Mesendoderm (in vitro differentiated cells): ENCODE measurements around the gene EXD3.
"Not testable (repeated sequence)": the region's sequence is repeated elsewhere in the genome, so short reads cannot be mapped to it uniquely, and the experiment has no call there.

Experiments
- DNase-seq: peaks from one replicate; pipeline ENCODE4 v3.0.0; 2013
- H2AK5ac ChIP-seq: 2 replicates; pipeline ENCODE4 v1.6.1; 2013; ENCODE audit warnings: low read length, inconsistent platforms
- H2BK120ac ChIP-seq: 2 replicates; pipeline ENCODE4 v1.6.1; 2013; ENCODE audit warnings: low read depth, mild to moderate bottlenecking, low read length, moderate library complexity, mixed read lengths
- H2BK15ac ChIP-seq: replicated peaks from 2 replicates; pipeline ENCODE4 v1.6.1; 2013; ENCODE audit warnings: low read depth, mild to moderate bottlenecking, moderate library complexity
- H2BK5ac ChIP-seq: 2 replicates; pipeline ENCODE4 v1.6.1; 2013; ENCODE audit warnings: low read length, inconsistent platforms
- H3K18ac ChIP-seq: 2 replicates; pipeline ENCODE4 v1.6.1; 2013; ENCODE audit warnings: mild to moderate bottlenecking, low read length, mixed read lengths
- H3K23ac ChIP-seq: one replicate; pipeline ENCODE4 v1.6.1; 2013; ENCODE audit warnings: low read length
- H3K27ac ChIP-seq: 2 replicates; pipeline ENCODE4 v1.5.1; 2013; ENCODE audit warnings: low read depth, mild to moderate bottlenecking, inconsistent platforms, low read length, moderate library complexity
- H3K27me3 ChIP-seq: 2 replicates; pipeline ENCODE4 v1.6.1; 2013; ENCODE audit warnings: low read length, control low read depth, mild to moderate bottlenecking, inconsistent platforms; ENCODE audit not compliant: insufficient read depth, poor library complexity
- H3K36me3 ChIP-seq: 2 replicates; pipeline ENCODE4 v1.6.1; 2013; ENCODE audit warnings: low read length, inconsistent platforms; ENCODE audit not compliant: control insufficient read depth, insufficient read depth
- H3K4ac ChIP-seq: one replicate; pipeline ENCODE4 v1.6.1; 2013; ENCODE audit warnings: low read depth, mild to moderate bottlenecking, low read length, moderate library complexity
- H3K4me1 ChIP-seq: 2 replicates; pipeline ENCODE4 v1.6.1; 2013; ENCODE audit warnings: low read depth, low read length, inconsistent platforms; ENCODE audit not compliant: control insufficient read depth
- H3K4me2 ChIP-seq: 2 replicates; pipeline ENCODE4 v1.6.1; 2013; ENCODE audit warnings: low read length
- H3K4me3 ChIP-seq: 2 replicates; pipeline ENCODE4 v1.5.1; 2013; ENCODE audit warnings: mild to moderate bottlenecking, low read length
- H3K56ac ChIP-seq: one replicate; pipeline ENCODE4 v1.6.1; 2013; ENCODE audit warnings: low read length
- H3K79me1 ChIP-seq: 2 replicates; pipeline ENCODE4 v1.6.1; 2013; ENCODE audit warnings: low read length, inconsistent platforms
- H3K79me2 ChIP-seq: 2 replicates; pipeline ENCODE4 v1.6.1; 2013; ENCODE audit warnings: mild to moderate bottlenecking, low read length; ENCODE audit not compliant: control insufficient read depth, insufficient read depth
- H3K9ac ChIP-seq: 2 replicates; pipeline ENCODE4 v1.6.1; 2013; ENCODE audit warnings: low read length, inconsistent platforms
- H4K5ac ChIP-seq: one replicate; pipeline ENCODE4 v1.6.1; 2013; ENCODE audit warnings: low read length
- H4K8ac ChIP-seq: one replicate; pipeline ENCODE4 v1.6.1; 2013; ENCODE audit warnings: low read depth, mild to moderate bottlenecking, control low read depth, low read length, moderate library complexity
- WGBS: extraction: QIAGEN DNeasy Blood & Tissue Kit; methylation state at CpG from one replicate; pipeline ENCODE4 v1.1.7; 2013; ENCODE audit warnings: low lambda C conversion rate, missing lambda C conversion rate; ENCODE audit not compliant: insufficient coverage; ENCODE audit errors: extremely low coverage; 5-methylcytosine and 5-hydroxymethylcytosine counted together

Gene EXD3

DNA sequence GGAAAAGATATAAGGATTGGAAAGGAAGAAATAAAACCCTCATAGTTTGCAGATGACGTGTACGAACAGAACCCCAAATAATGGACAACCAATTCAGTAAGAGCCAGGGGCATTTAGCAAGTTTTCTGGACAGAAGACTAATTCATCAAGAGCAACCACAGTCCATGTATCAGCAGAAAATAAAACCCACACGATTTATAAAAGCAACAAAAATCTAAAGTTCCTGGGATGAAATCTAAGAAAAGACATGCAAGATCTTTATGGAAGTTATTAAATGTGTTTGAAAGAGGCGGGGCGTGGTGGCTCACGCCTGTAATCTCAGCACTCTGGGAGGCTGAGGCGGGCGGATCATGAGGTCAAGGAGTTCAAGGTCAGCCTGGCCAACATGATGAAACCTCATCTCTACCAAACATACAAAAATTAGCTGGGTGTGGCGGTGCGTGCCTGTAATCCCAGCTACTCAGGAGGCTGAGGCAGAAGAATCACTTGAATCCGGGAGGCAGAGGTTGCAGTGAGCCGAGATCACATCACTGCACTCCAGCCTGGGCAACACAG lies 83.0 kb downstream of the EXD3 start:
- H3K79me1 ChIP-seq, H3K27ac ChIP-seq, H2BK120ac ChIP-seq, DNase-seq, H2BK15ac ChIP-seq, H3K36me3 ChIP-seq, H3K4me3 ChIP-seq, H4K8ac ChIP-seq, H3K56ac ChIP-seq, H2AK5ac ChIP-seq, H3K79me2 ChIP-seq, H3K18ac ChIP-seq, H3K9ac ChIP-seq, H3K4me2 ChIP-seq, H2BK5ac ChIP-seq, H4K5ac ChIP-seq, H3K27me3 ChIP-seq, H3K4ac ChIP-seq, H3K23ac ChIP-seq, H3K4me1 ChIP-seq: not testable (repeated sequence)
- WGBS, result no CpG with 5 or more reads among the region's 12 CpGs

DNA sequence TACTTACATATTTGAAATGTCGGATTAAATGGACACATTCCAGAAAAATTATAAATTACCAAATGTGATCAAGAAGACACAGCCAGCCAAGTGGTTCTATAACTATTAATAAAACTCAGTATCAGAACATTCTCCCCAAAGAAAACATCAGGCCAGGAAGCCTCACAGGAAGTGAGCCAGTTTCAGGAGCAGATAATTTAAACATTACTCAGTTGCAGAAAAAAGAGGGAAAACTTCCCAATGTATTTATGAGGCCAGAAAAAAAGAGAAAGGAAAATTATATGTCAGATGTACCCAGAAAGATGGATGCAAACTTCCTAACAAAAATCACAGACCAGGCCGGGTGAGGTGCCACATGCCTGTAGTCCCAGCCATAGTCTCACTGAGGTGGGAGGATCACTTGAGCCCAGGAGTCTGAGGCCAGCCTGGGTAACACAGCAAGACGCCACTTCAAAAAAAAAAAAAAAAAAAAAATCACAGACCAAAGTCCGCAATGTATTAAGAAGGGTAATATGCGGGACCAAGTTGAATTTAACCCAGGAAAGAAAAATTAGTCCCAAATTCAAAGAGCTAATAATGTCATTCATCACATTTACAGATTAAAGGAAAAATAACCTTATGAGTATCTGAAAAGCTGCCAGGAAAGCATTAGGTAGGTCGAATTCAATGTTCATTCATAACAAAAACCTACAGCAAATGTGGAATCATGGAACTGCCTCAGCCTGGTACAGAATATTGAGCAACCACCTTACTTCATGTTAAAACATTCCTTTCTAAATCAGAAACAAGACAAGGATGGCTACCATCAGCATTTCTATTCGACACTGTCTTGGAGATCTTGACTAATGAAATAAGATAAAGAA lies 83.7 kb downstream of the EXD3 start:
- no peak for DNase-seq
- H3K9ac ChIP-seq, result no peak overlapping the region
- H2AK5ac ChIP-seq, result no peak overlapping the region
- H3K4me3 ChIP-seq, result no peak overlapping the region
- no peaks in the 10 kb centered on the region for H3K36me3 ChIP-seq
- H3K27ac ChIP-seq, result no peak overlapping the region
- H4K5ac ChIP-seq, result no peak overlapping the region
- H3K79me2 ChIP-seq, result no peaks in the 10 kb centered on the region
- H3K4ac ChIP-seq, result no peak overlapping the region
- H4K8ac ChIP-seq, result no peak overlapping the region
- H3K79me1 ChIP-seq, result no peaks in the 10 kb centered on the region
- no peak overlapping the region for H3K18ac ChIP-seq
- no peak overlapping the region for H3K23ac ChIP-seq
- H3K27me3 ChIP-seq, result no peaks in the 10 kb centered on the region
- no CpG with 5 or more reads among the region's 7 CpGs for WGBS
- no peak overlapping the region for H2BK120ac ChIP-seq
- no peak overlapping the region for H2BK5ac ChIP-seq
- H2BK15ac ChIP-seq, result no peak overlapping the region
- H3K4me1 ChIP-seq, result no peaks in the 10 kb centered on the region
- no peak overlapping the region for H3K56ac ChIP-seq
- no peak overlapping the region for H3K4me2 ChIP-seq

DNA sequence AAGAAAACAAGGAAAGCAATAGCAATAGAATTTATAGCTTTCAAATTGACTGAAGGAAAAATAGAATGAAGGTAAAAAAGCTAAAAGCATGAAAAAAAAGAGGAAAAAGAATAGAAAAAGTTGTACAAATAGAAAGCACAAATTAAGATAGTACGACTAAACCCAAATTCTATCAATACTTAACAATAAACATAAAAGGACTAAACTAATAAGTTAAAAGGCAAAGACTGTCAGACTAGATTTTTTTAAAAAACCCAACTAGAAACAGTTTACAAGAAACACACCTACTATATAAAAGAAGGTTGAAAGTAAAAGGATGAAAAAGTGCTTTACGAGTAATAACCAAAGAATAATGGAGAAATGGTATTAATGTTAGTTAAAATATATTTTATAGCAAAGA lies 86.2 kb downstream of the EXD3 start:
- no peak overlapping the region for H3K4me2 ChIP-seq
- H2BK15ac ChIP-seq, result no peak overlapping the region
- no peak overlapping the region for H3K4me3 ChIP-seq
- H2BK120ac ChIP-seq, result no peak overlapping the region
- H3K4ac ChIP-seq, result no peak overlapping the region
- no peaks in the 10 kb centered on the region for H3K79me1 ChIP-seq
- no peak overlapping the region for H3K9ac ChIP-seq
- no CpG with 5 or more reads among the region's 2 CpGs for whole genome bisulfite sequencing
- no peak overlapping the region for H3K56ac ChIP-seq
- H3K18ac ChIP-seq, result no peak overlapping the region
- DNase-seq, result no peak
- no peak overlapping the region for H3K27ac ChIP-seq
- H3K27me3 ChIP-seq, result no peaks in the 10 kb centered on the region
- no peak overlapping the region for H2BK5ac ChIP-seq
- H3K4me1 ChIP-seq, result no peaks in the 10 kb centered on the region
- no peaks in the 10 kb centered on the region for H3K79me2 ChIP-seq
- H4K5ac ChIP-seq, result no peak overlapping the region
- H4K8ac ChIP-seq, result no peak overlapping the region
- no peak overlapping the region for H3K23ac ChIP-seq
- no peaks in the 10 kb centered on the region for H3K36me3 ChIP-seq
- no peak overlapping the region for H2AK5ac ChIP-seq

DNA sequence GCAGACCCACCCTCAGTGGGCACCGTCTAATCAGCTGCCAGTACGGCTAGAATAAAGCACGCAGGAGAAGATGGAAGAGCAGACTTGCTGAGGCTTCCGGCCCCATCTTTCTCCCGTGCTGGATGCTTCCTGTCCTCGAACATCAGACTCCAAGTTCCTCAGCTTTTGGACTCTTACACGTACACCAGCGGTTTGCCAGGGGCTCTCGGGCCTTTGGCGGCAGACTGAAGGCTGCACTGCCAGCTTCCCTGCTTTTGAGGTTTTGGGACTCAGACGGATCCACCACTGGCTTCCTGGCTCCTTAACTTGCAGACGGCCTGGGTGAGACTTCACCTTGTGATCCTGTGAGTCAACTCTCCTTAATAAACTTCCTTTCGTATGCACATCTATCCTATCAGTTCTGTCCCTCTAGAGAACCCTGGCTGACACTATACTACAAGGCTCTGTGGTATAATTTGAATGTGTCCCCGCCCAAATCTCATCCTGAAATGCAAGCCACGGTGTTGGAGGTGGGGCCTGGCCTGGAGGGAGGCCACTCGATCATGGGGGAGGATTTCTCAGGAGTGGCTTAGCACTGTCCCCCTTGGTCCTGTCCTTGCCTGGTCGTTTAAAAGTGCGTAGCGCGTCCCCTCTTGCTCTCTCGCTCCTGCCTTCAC lies 89.8 kb downstream of the EXD3 start:
- Histone ChIP-seq H3K4me1 (no peaks in the 10 kb centered on the region), H3K4ac (no peak overlapping the region), H2AK5ac (no peak overlapping the region), H2BK15ac (no peak overlapping the region), H3K9ac (no peak overlapping the region), H2BK120ac (no peak overlapping the region), H4K5ac (no peak overlapping the region), H4K8ac (no peak overlapping the region), H3K4me3 (no peak overlapping the region), H3K36me3 (no peaks in the 10 kb centered on the region), H3K56ac (no peak overlapping the region), H3K79me2 (no peaks in the 10 kb centered on the region), H3K23ac (no peak overlapping the region), H3K27ac (no peak overlapping the region), H3K79me1 (no peaks in the 10 kb centered on the region), H3K4me2 (no peak overlapping the region), H2BK5ac (no peak overlapping the region), H3K18ac (no peak overlapping the region), H3K27me3 (no peaks in the 10 kb centered on the region)
- DNase-seq, result no peak
- WGBS, result no CpG with 5 or more reads among the region's 21 CpGs

DNA sequence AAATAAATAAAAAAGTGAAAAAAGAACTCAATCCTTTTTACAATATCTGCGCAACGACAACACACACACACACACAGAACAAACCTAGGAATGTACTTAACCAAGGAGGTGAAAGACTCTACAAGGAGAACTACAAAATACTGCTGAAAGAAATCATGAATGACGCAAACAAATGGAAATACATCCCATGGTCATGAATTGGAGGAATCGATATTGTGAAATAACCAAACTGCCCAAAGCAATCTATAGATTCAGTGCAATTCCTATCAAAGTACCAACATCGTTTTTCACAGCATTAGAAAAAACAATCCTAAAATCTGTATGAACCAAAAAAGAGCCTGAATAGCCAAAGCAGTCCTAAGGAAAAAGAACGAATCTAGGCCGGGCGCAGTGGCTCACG lies 91.0 kb downstream of the EXD3 start:
- Histone ChIP-seq H2BK120ac (no peak overlapping the region), H3K23ac (no peak overlapping the region), H3K79me2 (no peaks in the 10 kb centered on the region), H2AK5ac (no peak overlapping the region), H3K27me3 (no peaks in the 10 kb centered on the region), H3K56ac (no peak overlapping the region), H4K8ac (no peak overlapping the region), H3K4me3 (no peak overlapping the region), H3K79me1 (no peaks in the 10 kb centered on the region), H3K4ac (no peak overlapping the region), H3K18ac (no peak overlapping the region), H3K36me3 (no peaks in the 10 kb centered on the region), H3K27ac (no peak overlapping the region), H3K4me1 (no peaks in the 10 kb centered on the region), H2BK15ac (no peak overlapping the region), H4K5ac (no peak overlapping the region), H3K4me2 (no peak overlapping the region), H2BK5ac (no peak overlapping the region), H3K9ac (no peak overlapping the region)
- DNase-seq, result no peak
- WGBS, result no CpG with 5 or more reads among the region's 9 CpGs
